GM21390 (cell line): ENCODE measurements around the gene EMC9.

ENCODE experiments used
- ATAC-seq: cut with Tn5 transposase; IDR thresholded peaks from one replicate; pipeline ENCODE4 v1.9.1; 2021; ENCODE audit not compliant: unreplicated experiment

EMC9 gene

DNA sequence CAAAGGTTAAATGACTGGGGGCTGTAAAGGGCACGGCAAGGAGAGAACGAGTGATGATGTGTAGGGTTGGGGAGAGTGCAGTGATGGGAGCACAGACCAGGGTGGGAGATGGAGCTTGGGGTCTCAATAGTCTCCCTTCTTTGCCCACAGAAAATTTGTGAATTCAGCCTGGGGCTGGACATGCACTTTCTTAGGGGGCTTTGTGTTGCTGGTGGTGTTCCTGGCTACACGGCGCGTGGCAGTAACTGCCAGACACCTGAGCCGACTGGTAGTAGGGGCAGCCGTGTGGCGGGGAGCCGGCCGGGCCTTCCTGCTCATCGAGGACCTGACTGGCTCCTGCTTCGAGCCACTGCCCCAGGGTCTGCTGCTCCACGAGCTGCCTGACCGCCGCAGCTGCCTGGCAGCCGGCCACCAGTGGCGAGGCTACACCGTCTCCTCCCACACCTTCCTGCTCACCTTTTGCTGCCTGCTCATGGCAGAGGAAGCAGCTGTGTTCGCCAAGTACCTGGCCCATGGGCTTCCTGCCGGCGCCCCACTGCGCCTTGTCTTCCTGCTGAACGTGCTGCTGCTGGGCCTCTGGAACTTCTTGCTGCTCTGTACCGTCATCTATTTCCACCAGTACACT lies 9.2 kb downstream of the EMC9 start:
- no peak for ATAC-seq

GRCh38 chr14:24131549-24131966 lies 9.8 kb downstream of the EMC9 start:
- ATAC-seq = no peak

DNA sequence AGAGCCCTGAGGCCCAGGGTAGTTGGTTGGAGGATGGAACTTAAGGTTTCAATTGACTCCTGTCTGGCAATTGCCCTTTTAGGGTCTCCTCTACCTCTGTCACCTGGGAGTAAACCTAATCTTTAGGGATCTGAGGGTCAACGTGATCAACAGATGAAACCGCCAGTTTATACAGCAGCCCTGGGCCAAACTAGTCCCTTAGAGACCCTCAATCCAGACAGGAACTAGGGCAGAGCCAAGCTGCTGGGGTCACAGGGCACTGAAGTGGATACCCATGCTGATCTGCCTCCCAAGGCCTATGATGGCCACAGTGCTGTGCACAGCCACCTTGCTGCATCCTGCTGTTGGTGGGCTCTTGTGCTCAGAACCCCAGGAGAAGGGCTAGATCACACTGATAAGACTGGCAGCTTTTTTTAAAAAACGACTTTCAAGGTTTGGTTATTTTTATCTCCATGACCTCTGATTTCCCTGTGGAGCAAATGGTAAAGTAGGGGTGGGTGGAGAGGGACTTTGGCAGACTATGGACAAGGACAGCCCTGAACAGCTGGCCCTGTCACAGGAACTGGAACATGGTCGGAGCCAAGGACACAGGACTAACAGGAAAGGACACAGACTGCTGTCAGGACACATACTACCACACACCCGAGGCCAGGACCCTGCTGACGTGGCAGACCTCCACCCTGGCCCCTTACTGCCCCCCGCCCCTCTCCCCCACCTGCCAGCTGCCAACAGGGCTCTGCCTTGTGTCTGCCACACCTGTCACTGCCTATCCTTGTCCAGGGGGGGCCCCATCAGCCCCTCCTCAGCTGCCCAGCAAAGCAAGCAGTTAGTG lies 10.5 kb downstream of the EMC9 start:
- no peak for ATAC-seq

- no peak for ATAC-seq
Observed at GRCh38 chr14:24130380-24130716, 11.0 kb downstream of the EMC9 start, which contains the start of gene FITM1. FITM1 (plus strand) TSS chr14:24130659; CDS start chr14:24131564, 905 bp downstream.

DNA sequence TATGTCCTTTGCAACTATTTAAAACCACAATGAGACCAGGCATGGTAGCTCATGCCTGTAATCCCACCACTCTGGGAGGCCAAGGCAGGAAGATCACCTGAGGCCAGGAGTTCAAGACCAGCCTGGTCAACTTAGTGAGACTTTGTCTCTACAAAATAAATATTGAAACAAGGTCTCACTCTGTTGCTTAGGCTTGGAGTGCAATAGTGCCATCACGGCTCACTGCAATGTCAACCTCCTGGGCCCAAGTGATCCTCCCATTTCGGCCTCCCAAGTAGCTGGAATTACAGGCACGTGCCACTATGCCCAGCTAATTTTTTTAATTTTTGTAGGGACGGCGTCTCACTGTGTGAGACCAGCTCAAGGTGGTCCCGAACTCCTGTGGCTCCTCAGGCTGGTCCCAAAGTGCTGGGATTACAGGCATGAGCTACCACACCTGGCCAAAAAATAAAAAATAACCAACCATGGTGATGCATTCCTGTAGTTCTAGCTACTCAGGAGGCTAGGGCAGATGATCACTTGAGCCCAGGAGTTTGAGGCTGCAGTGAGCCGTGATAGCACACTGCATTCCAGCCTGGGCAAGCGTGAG lies 11.9 kb downstream of the EMC9 start:
- no peak for ATAC-seq

GRCh38 chr14:24127673-24128072 lies 13.7 kb downstream of the EMC9 start:
- no peak for ATAC-seq

GRCh38 chr14:24126939-24127338 lies 14.5 kb downstream of the EMC9 start:
- ATAC-seq = no peak

- ATAC-seq = no peak
Observed at GRCh38 chr14:24123424-24124417, 17.7 kb downstream of the EMC9 start.

DNA sequence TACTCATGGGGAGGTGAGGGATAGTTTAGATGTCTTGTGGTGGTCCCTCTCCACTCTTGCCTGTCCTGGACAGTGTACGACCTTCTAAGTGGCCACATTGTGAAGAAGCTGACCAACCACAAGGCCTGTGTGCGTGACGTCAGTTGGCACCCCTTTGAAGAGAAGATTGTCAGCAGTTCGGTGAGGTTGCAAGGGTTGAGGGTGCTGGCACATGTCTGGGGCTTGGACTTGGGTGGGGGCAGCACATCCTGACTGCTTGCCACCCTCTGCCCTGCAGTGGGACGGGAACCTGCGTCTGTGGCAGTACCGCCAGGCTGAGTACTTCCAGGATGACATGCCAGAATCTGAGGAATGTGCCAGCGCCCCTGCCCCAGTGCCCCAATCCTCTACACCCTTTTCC lies 18.5 kb downstream of the EMC9 start:
- ATAC-seq = no peak

- no peak for ATAC-seq
Observed at GRCh38 chr14:24122416-24122815, 19.0 kb downstream of the EMC9 start.

- no peak for ATAC-seq
Observed at GRCh38 chr14:24121210-24121609, 20.2 kb downstream of the EMC9 start.

DNA sequence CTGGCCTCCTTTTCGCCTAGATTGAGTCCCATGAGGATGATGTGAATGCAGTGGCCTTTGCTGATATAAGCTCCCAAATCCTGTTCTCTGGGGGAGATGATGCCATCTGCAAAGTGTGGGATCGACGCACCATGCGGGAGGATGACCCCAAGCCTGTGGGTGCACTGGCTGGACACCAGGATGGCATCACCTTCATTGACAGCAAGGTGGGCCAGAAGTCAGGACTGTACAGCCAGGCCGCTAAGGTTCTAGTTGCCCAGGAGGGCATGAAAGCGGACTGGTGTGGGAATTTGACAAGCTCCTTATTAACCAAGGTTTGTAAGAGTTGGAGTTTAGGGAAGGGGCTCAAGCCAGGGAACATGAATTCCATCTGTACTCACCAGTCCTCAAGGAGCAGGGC lies 21.7 kb downstream of the EMC9 start:
- no peak for ATAC-seq

DNA sequence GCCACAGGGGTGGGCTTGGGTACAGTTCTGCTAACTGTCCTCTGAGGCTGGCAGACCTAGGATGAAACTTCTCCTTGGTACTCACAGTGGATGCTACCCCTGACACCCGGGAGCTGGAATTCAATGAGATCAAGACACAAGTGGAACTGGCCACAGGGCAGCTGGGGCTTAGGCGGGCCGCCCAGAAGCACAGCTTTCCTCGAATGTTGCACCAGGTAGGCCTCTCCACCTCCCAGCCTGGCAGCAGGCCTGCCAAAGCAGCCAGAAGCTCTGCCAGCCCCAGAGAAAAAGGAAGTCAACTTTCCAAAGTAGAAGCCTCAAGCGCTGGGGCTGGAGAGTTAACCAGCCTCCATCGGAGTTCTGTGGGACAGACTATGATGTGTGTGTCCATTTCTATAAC lies 24.2 kb downstream of the EMC9 start:
- no peak for ATAC-seq

GRCh38 chr14:24116128-24116814 lies 25.1 kb downstream of the EMC9 start:
- ATAC-seq = no peak

- no peak for ATAC-seq
Observed at GRCh38 chr14:24115422-24116127, 25.8 kb downstream of the EMC9 start.

GRCh38 chr14:24114532-24115421 lies 26.6 kb downstream of the EMC9 start, which contains the start of the genes DCAF11 and NRL:
DCAF11 (plus strand) TSS chr14:24114777; CDS start chr14:24115595, 818 bp downstream.
NRL (minus strand) TSS chr14:24114949; CDS start chr14:24082848, 32,101 bp downstream.
- peak; percentile 85 for ATAC-seq

- peak; percentile 20 for ATAC-seq
Observed at GRCh38 chr14:24113801-24114531, 27.4 kb downstream of the EMC9 start.

DNA sequence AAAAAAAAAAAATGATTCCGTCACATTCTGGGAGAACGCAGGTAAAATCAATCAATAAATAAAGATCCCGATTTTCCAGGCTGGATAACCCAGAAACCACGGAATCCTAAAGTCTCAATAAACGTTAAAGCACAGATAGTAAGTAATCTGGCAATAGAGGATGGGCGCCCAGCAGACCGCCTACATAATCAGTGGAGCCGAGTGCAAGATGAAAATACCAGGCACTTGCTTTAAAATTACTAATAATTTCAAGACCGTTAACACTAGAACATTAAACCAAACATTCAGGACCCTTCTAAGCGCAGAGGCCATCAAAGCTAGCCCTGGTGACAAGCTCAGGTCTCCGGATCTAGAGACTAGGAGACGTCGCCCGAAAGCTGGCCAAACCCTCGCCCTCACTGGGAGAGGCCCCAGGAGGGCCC lies 28.0 kb downstream of the EMC9 start:
- no peak for ATAC-seq
